ENCODE measurements around the gene LRP6.

DNA sequence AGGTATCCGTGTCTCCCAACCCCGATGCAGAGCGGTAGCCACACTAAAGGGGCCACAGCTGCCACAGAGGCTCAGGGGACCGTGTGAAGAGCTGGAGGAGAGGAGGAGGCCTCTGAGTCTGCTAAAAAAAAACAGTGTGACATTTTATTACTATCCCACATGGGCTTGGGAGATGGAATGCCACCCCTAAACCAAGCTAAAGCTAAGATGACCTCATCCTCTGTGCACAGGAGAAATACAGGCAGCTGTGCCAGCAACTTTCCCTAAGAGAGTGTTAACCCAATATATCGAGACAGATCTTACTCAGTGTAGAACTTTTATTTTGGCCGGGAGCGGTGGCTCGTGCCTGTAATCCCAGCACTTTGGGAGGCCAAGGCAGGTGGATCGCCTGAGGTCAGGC lies 178.1 kb downstream of the LRP6 start:
- TF ChIP-seq, protein P1, sequence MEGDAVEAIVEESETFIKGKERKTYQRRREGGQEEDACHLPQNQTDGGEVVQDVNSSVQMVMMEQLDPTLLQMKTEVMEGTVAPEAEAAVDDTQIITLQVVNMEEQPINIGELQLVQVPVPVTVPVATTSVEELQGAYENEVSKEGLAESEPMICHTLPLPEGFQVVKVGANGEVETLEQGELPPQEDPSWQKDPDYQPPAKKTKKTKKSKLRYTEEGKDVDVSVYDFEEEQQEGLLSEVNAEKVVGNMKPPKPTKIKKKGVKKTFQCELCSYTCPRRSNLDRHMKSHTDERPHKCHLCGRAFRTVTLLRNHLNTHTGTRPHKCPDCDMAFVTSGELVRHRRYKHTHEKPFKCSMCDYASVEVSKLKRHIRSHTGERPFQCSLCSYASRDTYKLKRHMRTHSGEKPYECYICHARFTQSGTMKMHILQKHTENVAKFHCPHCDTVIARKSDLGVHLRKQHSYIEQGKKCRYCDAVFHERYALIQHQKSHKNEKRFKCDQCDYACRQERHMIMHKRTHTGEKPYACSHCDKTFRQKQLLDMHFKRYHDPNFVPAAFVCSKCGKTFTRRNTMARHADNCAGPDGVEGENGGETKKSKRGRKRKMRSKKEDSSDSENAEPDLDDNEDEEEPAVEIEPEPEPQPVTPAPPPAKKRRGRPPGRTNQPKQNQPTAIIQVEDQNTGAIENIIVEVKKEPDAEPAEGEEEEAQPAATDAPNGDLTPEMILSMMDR (CRISPR knock-in tag; IDR thresholded peaks at IDR 0.05) = no peak
- TF ChIP-seq, protein P2, sequence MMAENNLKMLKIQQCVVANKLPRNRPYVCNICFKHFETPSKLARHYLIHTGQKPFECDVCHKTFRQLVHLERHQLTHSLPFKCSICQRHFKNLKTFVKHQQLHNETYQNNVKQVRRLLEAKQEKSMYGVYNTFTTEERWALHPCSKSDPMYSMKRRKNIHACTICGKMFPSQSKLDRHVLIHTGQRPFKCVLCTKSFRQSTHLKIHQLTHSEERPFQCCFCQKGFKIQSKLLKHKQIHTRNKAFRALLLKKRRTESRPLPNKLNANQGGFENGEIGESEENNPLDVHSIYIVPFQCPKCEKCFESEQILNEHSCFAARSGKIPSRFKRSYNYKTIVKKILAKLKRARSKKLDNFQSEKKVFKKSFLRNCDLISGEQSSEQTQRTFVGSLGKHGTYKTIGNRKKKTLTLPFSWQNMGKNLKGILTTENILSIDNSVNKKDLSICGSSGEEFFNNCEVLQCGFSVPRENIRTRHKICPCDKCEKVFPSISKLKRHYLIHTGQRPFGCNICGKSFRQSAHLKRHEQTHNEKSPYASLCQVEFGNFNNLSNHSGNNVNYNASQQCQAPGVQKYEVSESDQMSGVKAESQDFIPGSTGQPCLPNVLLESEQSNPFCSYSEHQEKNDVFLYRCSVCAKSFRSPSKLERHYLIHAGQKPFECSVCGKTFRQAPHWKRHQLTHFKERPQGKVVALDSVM (CRISPR knock-in tag; IDR thresholded peaks at IDR 0.05) = no peak
- TF ChIP-seq POLR2A (IDR thresholded peaks at IDR 0.05; ENCODE audit: insufficient read depth in 1 of 2, low read depth in 2 of 2, low read length in 2 of 2) = no peak
- TF ChIP-seq ZNF746 (CRISPR knock-in tag; IDR thresholded peaks at IDR 0.05) = no peak
- TF ChIP-seq ZNF460 (CRISPR knock-in tag; IDR thresholded peaks at IDR 0.05; ENCODE audit: borderline replicate concordance) = no peak
- no peak for TF ChIP-seq ELF1 (CRISPR knock-in tag; IDR thresholded peaks at IDR 0.05)
- no peak for TF ChIP-seq FOXJ3 (CRISPR knock-in tag; IDR thresholded peaks at IDR 0.05; ENCODE audit: borderline replicate concordance)
- TF ChIP-seq U2AF1 (optimal IDR thresholded peaks at IDR 0.05; ENCODE audit: low read depth, low read length) = no peak
- TF ChIP-seq ZNF207 (IDR thresholded peaks at IDR 0.05; ENCODE audit: borderline replicate concordance) = no peak

Data from HepG2 (cell line).